A673 (cell line): ENCODE results near the gene MT2A. TPM values are rescaled to one million over a fixed set of nuclear protein-coding genes. Genes with fewer than 3 reads are reported as not detected.

Experiments used
- BruUV-seq: library from RNA; stranded (reverse); fragments of 400-500 nt; replicated peaks from 2 replicates; lab custom pipeline; 2021; lab: Mats Ljungman, UMichigan
- CTCF ChIA-PET: fragments of 300-600 bp; sonication (Branson Sonifier 250); formaldehyde crosslinking; loops from one replicate; lab custom pipeline; 2022; ENCODE audit warnings: antibody characterized with exemption; lab: Charles Lee
- POLR2A ChIA-PET: fragments of 300-600 bp; sonication (Branson Sonifier 250); formaldehyde crosslinking; loops from one replicate; lab custom pipeline; 2022; ENCODE audit warnings: antibody characterized with exemption; ENCODE audit not compliant: low non-redundant PET; lab: Charles Lee
- DNase-seq: peaks from one replicate; pipeline ENCODE4 v3.0.0-alpha.2; 2015; ENCODE audit warnings: low spot score
- H3K27ac ChIP-seq: fragments of 200-600 bp; sonication (generic); 2 replicates; pipeline ENCODE4 v1.5.1; 2016; ENCODE audit warnings: mixed run types, low read depth, mild to moderate bottlenecking, mixed read lengths, antibody characterized with exemption, low read length; ENCODE audit not compliant: poor library complexity, severe bottlenecking
- H3K27me3 ChIP-seq: fragments of 200-600 bp; sonication (generic); replicated peaks from 2 replicates; pipeline ENCODE4 v1.6.1; 2017; ENCODE audit warnings: mixed run types, low read depth, mild to moderate bottlenecking, mixed read lengths, antibody characterized with exemption, low read length; ENCODE audit not compliant: insufficient read depth, poor library complexity
- H3K36me3 ChIP-seq: fragments of 200-600 bp; sonication (generic); 2 replicates; pipeline ENCODE4 v1.6.1; 2016; ENCODE audit warnings: mixed run types, mild to moderate bottlenecking, mixed read lengths, antibody characterized with exemption, low read length; ENCODE audit not compliant: insufficient read depth, poor library complexity, severe bottlenecking
- H3K4me1 ChIP-seq: fragments of 200-600 bp; sonication (generic); 2 replicates; pipeline ENCODE4 v1.6.1; 2017; ENCODE audit warnings: mixed run types, mild to moderate bottlenecking, mixed read lengths, antibody characterized with exemption, low read length; ENCODE audit not compliant: insufficient read depth, poor library complexity, severe bottlenecking
- H3K4me3 ChIP-seq: fragments of 200-600 bp; sonication (generic); 2 replicates; pipeline ENCODE4 v1.5.1; 2016; ENCODE audit warnings: low read depth, mixed run types, mild to moderate bottlenecking, mixed read lengths, low read length; ENCODE audit not compliant: poor library complexity, severe bottlenecking
- H3K9me3 ChIP-seq: fragments of 200-600 bp; sonication (generic); 2 replicates; pipeline ENCODE4 v1.6.1; 2016; ENCODE audit warnings: mixed run types, low read depth, mild to moderate bottlenecking, mixed read lengths, antibody characterized with exemption, low read length; ENCODE audit not compliant: poor library complexity, severe bottlenecking
- CTCF ChIP-seq: fragments of 300-800, 200-600 bp; sonication (generic); conservative IDR thresholded peaks from 2 replicates; pipeline ENCODE4 v1.5.1; 2017; ENCODE audit warnings: low read depth, mild to moderate bottlenecking, antibody characterized with exemption, low read length, moderate library complexity, mixed read lengths
- EZH2 ChIP-seq: fragments of 200-600 bp; sonication (generic); IDR thresholded peaks from 2 replicates; pipeline ENCODE4 v1.6.1; 2017; ENCODE audit warnings: borderline replicate concordance, low read depth, mild to moderate bottlenecking, mixed read lengths, antibody characterized with exemption, low read length; ENCODE audit not compliant: poor library complexity, severe bottlenecking
- intact Hi-C: fragments of 100-400 bp; cut with micrococcal nuclease; formaldehyde crosslinking; loops from one replicate; pipeline ENCODE4 v1.10.0; 2022; ENCODE audit not compliant: unreplicated experiment
- total RNA-seq: library from RNA; stranded (reverse); gene quantifications from 2 replicates; pipeline ENCODE4 v1.2.3, GENCODE V29; 2021

MT2A gene
- total RNA-seq, 1 experiment from 2014 or later = 218 TPM

GRCh38 chr16:56634715-56635440, 26.5 kb downstream of the MT2A start:
- no peak overlapping the region for H3K27ac ChIP-seq
- BruUV-seq = no TSS peak
- CTCF ChIA-PET = no interaction called here
- no peak for TF ChIP-seq EZH2
- no peak for TF ChIP-seq CTCF
- POLR2A ChIA-PET = no interaction called here
- H3K4me3 ChIP-seq = no peak overlapping the region
- intact Hi-C loops = no loop called here
- no peaks in the 10 kb centered on the region for H3K36me3 ChIP-seq
- DNase-seq = no peak
- H3K9me3 ChIP-seq = no peaks in the 10 kb centered on the region
- peaks cover 79% of the 10 kb centered on the region for H3K27me3 ChIP-seq
- no peaks in the 10 kb centered on the region for H3K4me1 ChIP-seq

GRCh38 chr16:56635441-56635967, 27.1 kb downstream of the MT2A start:
- TF ChIP-seq EZH2 (no peak), CTCF (no peak)
- Histone ChIP-seq H3K4me1 (no peaks in the 10 kb centered on the region), H3K9me3 (no peaks in the 10 kb centered on the region), H3K27me3 (peaks cover 82% of the 10 kb centered on the region), H3K4me3 (no peak overlapping the region), H3K27ac (no peak overlapping the region), H3K36me3 (no peaks in the 10 kb centered on the region)
- CTCF ChIA-PET = no interaction called here
- POLR2A ChIA-PET = no interaction called here
- intact Hi-C loops = no loop called here
- no peak for DNase-seq
- no TSS peak for BruUV-seq

- Histone ChIP-seq H3K36me3 (no peaks in the 10 kb centered on the region), H3K4me1 (no peaks in the 10 kb centered on the region), H3K4me3 (no peak overlapping the region), H3K27me3 (peaks cover 73% of the 10 kb centered on the region), H3K9me3 (no peaks in the 10 kb centered on the region), H3K27ac (no peak overlapping the region)
- TF ChIP-seq CTCF = no peak
- TF ChIP-seq EZH2 = no peak
- BruUV-seq = no TSS peak
- no peak for DNase-seq
- ChIA-PET CTCF (no interaction called here), POLR2A (no interaction called here)
- intact Hi-C loops = no loop called here
Measured at GRCh38 chr16:56636616-56637413, 28.4 kb downstream of the MT2A start.
